Neural progenitor cell (in vitro differentiated cells): ENCODE data around the gene KCNQ1.

Experiments used
- EZH2 ChIP-seq: fragments of 200-600 bp; sonication (generic); IDR thresholded peaks from 2 replicates; pipeline ENCODE4 v1.6.1; 2017; ENCODE audit warnings: antibody characterized with exemption, mild to moderate bottlenecking, moderate library complexity
- EZH2phosphoT487 ChIP-seq: fragments of 200-600 bp; sonication (generic); IDR thresholded peaks from 2 replicates; pipeline ENCODE4 v1.6.1; 2017; ENCODE audit warnings: antibody characterized with exemption
- TF ChIP-seq, protein P1 (sequence below): fragments of 200-600 bp; sonication (generic); IDR thresholded peaks from 2 replicates; pipeline ENCODE4 v1.5.1; 2017; ENCODE audit warnings: antibody characterized with exemption, mild to moderate bottlenecking

DNA sequence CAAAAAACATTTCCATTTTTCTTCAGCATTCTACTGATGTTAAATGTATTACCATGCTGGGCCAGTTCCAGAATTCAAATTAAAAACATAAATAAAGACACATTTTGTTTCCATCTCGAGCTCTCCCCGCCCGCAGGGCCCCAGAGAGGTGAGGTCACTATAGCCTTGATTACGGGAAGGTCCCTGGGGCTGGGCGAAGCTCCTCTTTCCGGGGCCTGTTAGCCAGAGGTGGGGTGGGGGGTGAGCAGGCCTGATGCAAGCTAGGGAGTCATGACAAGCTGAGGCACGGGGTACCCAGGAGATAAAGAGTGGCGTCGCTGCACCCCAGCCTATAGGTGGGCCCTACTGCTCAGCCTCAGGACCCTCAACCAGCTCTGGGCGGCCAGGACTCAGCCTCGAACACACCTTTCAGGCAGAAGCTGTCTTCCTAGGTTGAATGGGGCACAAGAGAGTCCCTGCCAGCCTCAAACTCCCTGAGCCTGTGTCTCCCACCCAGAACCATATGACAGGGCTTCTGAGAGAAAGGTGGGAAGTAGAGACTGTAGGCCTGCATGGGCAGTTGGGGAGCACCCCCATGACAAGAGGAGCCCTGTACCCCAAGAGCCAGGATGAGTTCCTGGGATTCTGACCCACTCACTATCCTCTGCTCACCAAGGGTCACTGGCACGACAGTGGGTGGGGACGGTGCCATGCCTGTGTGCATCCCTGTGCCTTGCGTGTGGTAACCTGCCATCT lies 220.2 kb downstream of the KCNQ1 start:
- TF ChIP-seq, protein P1, sequence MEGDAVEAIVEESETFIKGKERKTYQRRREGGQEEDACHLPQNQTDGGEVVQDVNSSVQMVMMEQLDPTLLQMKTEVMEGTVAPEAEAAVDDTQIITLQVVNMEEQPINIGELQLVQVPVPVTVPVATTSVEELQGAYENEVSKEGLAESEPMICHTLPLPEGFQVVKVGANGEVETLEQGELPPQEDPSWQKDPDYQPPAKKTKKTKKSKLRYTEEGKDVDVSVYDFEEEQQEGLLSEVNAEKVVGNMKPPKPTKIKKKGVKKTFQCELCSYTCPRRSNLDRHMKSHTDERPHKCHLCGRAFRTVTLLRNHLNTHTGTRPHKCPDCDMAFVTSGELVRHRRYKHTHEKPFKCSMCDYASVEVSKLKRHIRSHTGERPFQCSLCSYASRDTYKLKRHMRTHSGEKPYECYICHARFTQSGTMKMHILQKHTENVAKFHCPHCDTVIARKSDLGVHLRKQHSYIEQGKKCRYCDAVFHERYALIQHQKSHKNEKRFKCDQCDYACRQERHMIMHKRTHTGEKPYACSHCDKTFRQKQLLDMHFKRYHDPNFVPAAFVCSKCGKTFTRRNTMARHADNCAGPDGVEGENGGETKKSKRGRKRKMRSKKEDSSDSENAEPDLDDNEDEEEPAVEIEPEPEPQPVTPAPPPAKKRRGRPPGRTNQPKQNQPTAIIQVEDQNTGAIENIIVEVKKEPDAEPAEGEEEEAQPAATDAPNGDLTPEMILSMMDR: no peak
- TF ChIP-seq EZH2 (no peak), EZH2phosphoT487 (no peak)
